Measurements from ENCODE around the gene SLC19A1. TPM values are rescaled to one million over a fixed set of nuclear protein-coding genes. Genes with fewer than 3 reads are reported as not detected.

Gene SLC19A1
- total and polyA plus RNA-seq, 2 donors (not counting 1 experiment from before 2014, with no cell fraction given): 1.7 to 2.1 TPM

- Histone ChIP-seq H3K36me3 (ENCODE audit: control insufficient read depth, insufficient read depth, low read length) (peaks cover 14% of the 10 kb centered on the region), H3K27ac (ENCODE audit: insufficient read depth, low read length) (no peak overlapping the region), H3K4me1 (ENCODE audit: control insufficient read depth, extremely low read depth, insufficient read depth, low read length) (no peaks in the 10 kb centered on the region), H2AFZ (ENCODE audit: low read length) (no peak overlapping the region), H4K20me1 (ENCODE audit: control insufficient read depth, extremely low read depth, insufficient read depth, low read length) (no peaks in the 10 kb centered on the region), H3K4me2 (ENCODE audit: extremely low read depth, insufficient read depth, low read length) (no peak overlapping the region), H3K4me3 (replicated peaks in 1 of 4; ENCODE audit: control extremely low read depth in 1 of 4, insufficient read depth in 1 of 4, low read depth in 3 of 4, low read length in 4 of 4) (no peak overlapping the region), H3K9ac (ENCODE audit: insufficient read depth, low read length) (no peak overlapping the region), H3K27me3 (ENCODE audit: control insufficient read depth, insufficient read depth, low read length) (no peaks in the 10 kb centered on the region), H3K9me3 (ENCODE audit: control insufficient read depth, insufficient read depth, low read depth, low read length) (no peaks in the 10 kb centered on the region), H3K79me2 (ENCODE audit: control insufficient read depth, insufficient read depth, low read length) (no peaks in the 10 kb centered on the region)
- TF ChIP-seq EZH2 (IDR thresholded peaks at IDR 0.05; ENCODE audit: low read length, missing control alignments) (no peak), CTCF (conservative IDR thresholded peaks at IDR 0.05 in 1 of 2, IDR thresholded peaks at IDR 0.05 in 1 of 2; ENCODE audit: low read depth in 1 of 2, low read length in 2 of 2) (no peak)
- no peak for DNase-seq (ENCODE audit: low read depth in 2 of 2)
Observed at GRCh38 chr21:45513003-45513717, 29.1 kb downstream of the SLC19A1 start.

- no peak for TF ChIP-seq CTCF (conservative IDR thresholded peaks at IDR 0.05 in 1 of 2, IDR thresholded peaks at IDR 0.05 in 1 of 2; ENCODE audit: low read depth in 1 of 2, low read length in 2 of 2)
- no peak for TF ChIP-seq EZH2 (IDR thresholded peaks at IDR 0.05; ENCODE audit: low read length, missing control alignments)
- no peak overlapping the region for H3K9ac ChIP-seq (ENCODE audit: insufficient read depth, low read length)
- no peak for DNase-seq (ENCODE audit: low read depth in 2 of 2)
- H3K79me2 ChIP-seq (ENCODE audit: control insufficient read depth, insufficient read depth, low read length): no peaks in the 10 kb centered on the region
- H3K9me3 ChIP-seq (ENCODE audit: control insufficient read depth, insufficient read depth, low read depth, low read length): no peaks in the 10 kb centered on the region
- no peak overlapping the region for H3K4me3 ChIP-seq (replicated peaks in 1 of 4; ENCODE audit: control extremely low read depth in 1 of 4, insufficient read depth in 1 of 4, low read depth in 3 of 4, low read length in 4 of 4)
- peaks cover 14% of the 10 kb centered on the region for H3K36me3 ChIP-seq (ENCODE audit: control insufficient read depth, insufficient read depth, low read length)
- H3K4me2 ChIP-seq (ENCODE audit: extremely low read depth, insufficient read depth, low read length): no peak overlapping the region
- no peaks in the 10 kb centered on the region for H3K4me1 ChIP-seq (ENCODE audit: control insufficient read depth, extremely low read depth, insufficient read depth, low read length)
- H3K27ac ChIP-seq (ENCODE audit: insufficient read depth, low read length): no peak overlapping the region
- no peaks in the 10 kb centered on the region for H4K20me1 ChIP-seq (ENCODE audit: control insufficient read depth, extremely low read depth, insufficient read depth, low read length)
- H3K27me3 ChIP-seq (ENCODE audit: control insufficient read depth, insufficient read depth, low read length): no peaks in the 10 kb centered on the region
- no peak overlapping the region for H2AFZ ChIP-seq (ENCODE audit: low read length)
Observed at GRCh38 chr21:45512626-45513002, 29.6 kb downstream of the SLC19A1 start.

- H3K4me1 ChIP-seq (ENCODE audit: control insufficient read depth, extremely low read depth, insufficient read depth, low read length): no peaks in the 10 kb centered on the region
- TF ChIP-seq CTCF (conservative IDR thresholded peaks at IDR 0.05 in 1 of 2, IDR thresholded peaks at IDR 0.05 in 1 of 2; ENCODE audit: low read depth in 1 of 2, low read length in 2 of 2) (no peak), EZH2 (IDR thresholded peaks at IDR 0.05; ENCODE audit: low read length, missing control alignments) (no peak)
- no peaks in the 10 kb centered on the region for H3K27me3 ChIP-seq (ENCODE audit: control insufficient read depth, insufficient read depth, low read length)
- no peak overlapping the region for H3K9ac ChIP-seq (ENCODE audit: insufficient read depth, low read length)
- peaks cover 14% of the 10 kb centered on the region for H3K36me3 ChIP-seq (ENCODE audit: control insufficient read depth, insufficient read depth, low read length)
- H3K9me3 ChIP-seq (ENCODE audit: control insufficient read depth, insufficient read depth, low read depth, low read length): no peaks in the 10 kb centered on the region
- no peak for DNase-seq (ENCODE audit: low read depth in 2 of 2)
- H3K4me2 ChIP-seq (ENCODE audit: extremely low read depth, insufficient read depth, low read length): no peak overlapping the region
- H3K4me3 ChIP-seq (replicated peaks in 1 of 4; ENCODE audit: control extremely low read depth in 1 of 4, insufficient read depth in 1 of 4, low read depth in 3 of 4, low read length in 4 of 4): no peak overlapping the region
- no peaks in the 10 kb centered on the region for H3K79me2 ChIP-seq (ENCODE audit: control insufficient read depth, insufficient read depth, low read length)
- H3K27ac ChIP-seq (ENCODE audit: insufficient read depth, low read length): no peak overlapping the region
- H4K20me1 ChIP-seq (ENCODE audit: control insufficient read depth, extremely low read depth, insufficient read depth, low read length): no peaks in the 10 kb centered on the region
- H2AFZ ChIP-seq (ENCODE audit: low read length): no peak overlapping the region
Observed at GRCh38 chr21:45511661-45512431, 30.4 kb downstream of the SLC19A1 start.
